Small intestine (tissue), 7 donors: Measurements from ENCODE around the gene SYT15. TPM values are rescaled to one million over a fixed set of nuclear protein-coding genes. Genes with fewer than 3 reads are reported as not detected.
A peak's percentile ranks its signal among the peaks of the same experiment; 100 is the strongest.

Experiments
- DNase-seq, 2 donors: peaks; one replicate each; pipeline versions ENCODE4 v3.0.0 to v3.0.0-alpha.2; 2013
- FAIRE-seq: peaks from 2 replicates; lab custom pipeline; 2012; peaks lifted over from hg19 to GRCh38; lab: Jason Lieb, UNC
- H3K27ac ChIP-seq, 3 donors: one replicate each; pipeline ENCODE4 v1.5.1; 2013; ENCODE audit warnings: low read length in 2 of 3, mild to moderate bottlenecking in 2 of 3, control low read depth in 1 of 3, inconsistent platforms in 1 of 3, low read depth in 1 of 3, moderate library complexity in 1 of 3
- H3K27me3 ChIP-seq, 3 donors: one replicate each; pipeline ENCODE4 v1.6.1; 2013; ENCODE audit warnings: low read length in 3 of 3, inconsistent platforms in 1 of 3; ENCODE audit not compliant: control insufficient read depth in 3 of 3, insufficient read depth in 3 of 3
- H3K36me3 ChIP-seq, 3 donors: one replicate each; pipeline ENCODE4 v1.6.1; 2013; ENCODE audit warnings: low read length in 3 of 3, inconsistent platforms in 1 of 3, low read depth in 1 of 3, mild to moderate bottlenecking in 1 of 3, moderate library complexity in 1 of 3; ENCODE audit not compliant: control insufficient read depth in 3 of 3, insufficient read depth in 2 of 3
- H3K4me1 ChIP-seq, 3 donors: one replicate each; pipeline ENCODE4 v1.6.1; 2013; ENCODE audit warnings: low read length in 2 of 3, inconsistent platforms in 1 of 3, low read depth in 1 of 3, mild to moderate bottlenecking in 1 of 3, moderate library complexity in 1 of 3; ENCODE audit not compliant: control insufficient read depth in 3 of 3, insufficient read depth in 2 of 3
- H3K4me3 ChIP-seq, 3 donors: one replicate each; pipeline ENCODE4 v1.5.1; 2013; ENCODE audit warnings: low read length in 3 of 3, control low read depth in 1 of 3, inconsistent platforms in 1 of 3, low read depth in 1 of 3, mild to moderate bottlenecking in 1 of 3, moderate library complexity in 1 of 3
- H3K9me3 ChIP-seq, 2 donors: one replicate each; pipeline ENCODE4 v1.6.1; 2013; ENCODE audit warnings: low read depth in 1 of 2, low read length in 1 of 2; ENCODE audit not compliant: control insufficient read depth in 2 of 2, insufficient read depth in 1 of 2
- WGBS, 3 donors: extraction: QIAGEN DNeasy Blood & Tissue Kit; methylation state at CpG; one replicate each; pipeline ENCODE4 v1.1.7; 2013; 5-methylcytosine and 5-hydroxymethylcytosine counted together
- polyA plus RNA-seq, 4 donors: library from polyadenylated mRNA; stranded (reverse) in 3 of 4; unstranded in 1 of 4; fragments of 200-250 nt in 3 of 4; fragments of 120-200 nt in 1 of 4; gene quantifications; one replicate each; pipeline versions ENCODE4 v1.2.1 to v1.2.3, GENCODE V29; 2013
- donor health status: healthy with polysubstance abuse.
- donor health status: control.
- donor health status: control.
- donor health status: Bipolar disorder and iron deficiency.
- donor health status: healthy.

Gene SYT15
- polyA plus RNA-seq, 4 donors: 0.27 to 2.9 (median 1.7) TPM; not detected in 1

DNA sequence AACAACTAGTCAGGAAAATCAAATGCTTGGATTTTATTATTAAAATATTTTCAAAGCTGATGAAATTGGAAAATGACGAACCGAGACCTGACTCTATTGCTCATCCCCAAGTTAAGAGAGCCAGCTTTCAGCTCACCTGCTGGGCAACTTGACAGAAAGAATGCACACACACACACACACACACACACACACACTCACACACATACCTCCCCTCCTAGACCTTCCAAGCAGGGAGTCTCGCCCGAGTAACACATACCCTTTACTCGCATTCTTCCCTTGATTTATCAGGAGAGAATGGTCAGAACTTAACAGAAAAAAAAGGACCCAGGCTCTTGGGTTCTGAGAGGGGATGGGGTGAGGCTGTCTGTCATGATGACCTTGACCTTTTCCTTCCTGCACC lies 41.6 kb upstream of the SYT15 start:
- no peak for FAIRE-seq
- WGBS, 3 donors: 78 to 89% (median 80%) methylated on average over 5 of the region's 5 CpGs
- Histone ChIP-seq H3K4me3 (no peak overlapping the region), H3K36me3 (no peaks in the 10 kb centered on the region), H3K9me3 (no peaks in the 10 kb centered on the region), H3K4me1 (peaks cover 3 to 15% (median 4%) of the 10 kb centered on the region in 3 donors), H3K27ac (no peak overlapping the region), H3K27me3 (peaks cover 0 to 3% (median 0%) of the 10 kb centered on the region in 3 donors)
- no peak for DNase-seq

DNA sequence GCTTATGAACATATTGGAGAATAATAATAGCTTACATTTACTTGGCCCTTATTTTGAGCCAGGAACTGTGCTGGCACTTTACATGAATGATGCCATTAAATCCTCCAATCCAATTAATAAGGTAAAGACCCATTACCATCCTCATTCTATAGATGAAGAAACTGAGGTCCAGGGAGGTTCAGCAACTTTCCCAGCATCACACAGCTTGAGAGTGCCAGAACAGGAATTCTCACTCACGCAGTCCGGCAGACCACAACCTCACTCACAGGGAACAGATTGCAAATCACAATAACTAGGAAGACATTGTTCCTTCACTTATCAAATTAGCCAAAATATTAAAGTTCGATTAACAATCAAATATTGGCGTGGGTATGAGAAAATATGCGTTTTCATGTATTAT lies 40.8 kb upstream of the SYT15 start:
- WGBS, 3 donors: 88 to 93% (median 90%) methylated on average over 5 of the region's 5 CpGs
- no peak for FAIRE-seq

DNA sequence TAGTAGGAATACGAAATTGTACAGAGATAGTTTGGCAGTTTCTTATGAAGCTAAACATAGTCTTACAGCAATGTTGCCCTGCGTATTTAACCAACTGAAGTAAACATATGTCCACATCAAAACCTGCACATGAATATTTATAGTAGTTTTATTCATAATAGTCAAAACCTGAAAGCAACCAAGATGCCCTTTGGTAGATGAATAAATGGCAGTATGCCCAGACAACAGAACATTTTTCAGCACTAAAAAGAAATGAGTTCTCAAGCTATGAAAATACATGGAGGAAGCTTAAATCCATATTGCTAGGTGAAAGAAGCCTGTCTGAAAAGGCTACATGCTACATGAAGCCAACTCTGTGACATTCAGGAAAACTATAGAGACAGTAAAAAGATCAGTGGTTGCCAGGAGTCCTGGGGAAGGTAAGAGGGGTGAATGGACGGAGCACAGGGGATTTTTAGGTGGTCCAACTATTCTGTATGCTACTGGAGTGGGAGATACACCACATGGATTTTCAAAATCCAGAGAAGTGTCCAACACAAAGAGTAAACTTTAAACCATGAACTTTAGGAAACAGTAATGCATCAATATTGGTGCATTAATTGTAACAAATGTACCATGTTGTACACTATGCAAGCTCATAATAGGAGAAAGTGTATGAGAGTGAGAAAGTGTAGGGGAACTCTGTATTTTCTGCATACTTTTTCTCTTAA lies 40.1 kb upstream of the SYT15 start:
- H3K4me1 ChIP-seq: peaks cover 3 to 15% (median 4%) of the 10 kb centered on the region in 3 donors
- FAIRE-seq: no peak
- peaks cover 0 to 4% (median 0%) of the 10 kb centered on the region in 3 donors for H3K36me3 ChIP-seq
- WGBS, 3 donors: 84 to 86% (median 86%) methylated on average over 3 of the region's 3 CpGs
- no peak overlapping the region for H3K27ac ChIP-seq
- no peak for DNase-seq
- H3K4me3 ChIP-seq: no peak overlapping the region
- peaks cover 0 to 4% of the 10 kb centered on the region in 2 donors for H3K9me3 ChIP-seq
- peaks cover 0 to 3% (median 0%) of the 10 kb centered on the region in 3 donors for H3K27me3 ChIP-seq

More for the DNA sequence above, 40.8 kb upstream of the SYT15 start:
- DNase-seq: no peak
- H3K4me3 ChIP-seq: no peak overlapping the region
- H3K27me3 ChIP-seq: peaks cover 0 to 3% (median 0%) of the 10 kb centered on the region in 3 donors
- H3K27ac ChIP-seq: no peak overlapping the region
- H3K36me3 ChIP-seq: no peaks in the 10 kb centered on the region
- H3K9me3 ChIP-seq: peaks cover 0 to 4% of the 10 kb centered on the region in 2 donors
- H3K4me1 ChIP-seq: peaks cover 3 to 15% (median 4%) of the 10 kb centered on the region in 3 donors

DNA sequence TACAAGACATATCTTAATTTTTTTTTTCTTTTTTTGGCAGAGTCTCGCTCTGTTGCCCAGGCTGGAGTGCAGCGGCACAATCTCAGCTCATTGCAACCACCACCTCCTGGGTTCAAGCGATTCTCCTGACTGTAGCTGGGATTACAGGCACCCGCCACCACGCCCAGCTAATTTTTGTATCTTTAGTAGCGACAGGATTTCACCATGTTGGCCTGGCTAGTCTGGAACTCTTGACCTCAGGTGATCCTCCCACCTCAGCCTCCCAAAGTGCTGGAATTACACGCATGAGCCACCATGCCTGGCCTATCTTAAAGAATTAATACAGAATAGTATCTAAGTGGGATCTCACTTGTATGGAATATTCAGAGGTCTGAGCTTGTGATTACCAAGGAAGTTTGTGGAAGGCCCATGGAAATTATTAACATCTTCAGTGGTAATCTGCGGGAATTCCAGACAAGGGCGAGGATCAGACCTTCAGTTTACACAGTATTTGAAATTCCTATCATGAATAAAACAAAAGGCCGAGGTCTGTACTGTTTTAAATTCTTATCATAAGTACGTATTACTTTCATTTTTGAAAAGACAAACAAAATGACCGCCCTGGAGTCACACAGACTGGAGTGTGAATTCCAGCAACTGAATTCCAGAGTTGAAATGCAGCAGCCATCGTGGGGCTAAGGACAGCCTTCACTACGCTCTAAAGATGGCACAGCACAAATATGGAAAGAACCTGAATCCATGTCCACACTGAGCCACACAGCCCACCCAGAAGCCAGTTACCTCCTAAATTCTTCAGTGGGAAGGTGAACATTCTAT lies 39.1 kb upstream of the SYT15 start:
- 36 to 62% (median 44%) methylated on average over 14 of the region's 14 CpGs for WGBS, 3 donors
- H3K36me3 ChIP-seq: peaks cover 0 to 4% (median 0%) of the 10 kb centered on the region in 3 donors
- no peak for FAIRE-seq
- DNase-seq: peak; percentile 79 to 95
- H3K4me3 ChIP-seq: no peak overlapping the region
- H3K27me3 ChIP-seq: peaks cover 0 to 3% (median 0%) of the 10 kb centered on the region in 3 donors
- peaks cover 3 to 15% (median 4%) of the 10 kb centered on the region in 3 donors for H3K4me1 ChIP-seq
- peaks cover 0 to 4% of the 10 kb centered on the region in 2 donors for H3K9me3 ChIP-seq
- H3K27ac ChIP-seq: peak overlapping the region; percentile 27 to 83 (median 69)

DNA sequence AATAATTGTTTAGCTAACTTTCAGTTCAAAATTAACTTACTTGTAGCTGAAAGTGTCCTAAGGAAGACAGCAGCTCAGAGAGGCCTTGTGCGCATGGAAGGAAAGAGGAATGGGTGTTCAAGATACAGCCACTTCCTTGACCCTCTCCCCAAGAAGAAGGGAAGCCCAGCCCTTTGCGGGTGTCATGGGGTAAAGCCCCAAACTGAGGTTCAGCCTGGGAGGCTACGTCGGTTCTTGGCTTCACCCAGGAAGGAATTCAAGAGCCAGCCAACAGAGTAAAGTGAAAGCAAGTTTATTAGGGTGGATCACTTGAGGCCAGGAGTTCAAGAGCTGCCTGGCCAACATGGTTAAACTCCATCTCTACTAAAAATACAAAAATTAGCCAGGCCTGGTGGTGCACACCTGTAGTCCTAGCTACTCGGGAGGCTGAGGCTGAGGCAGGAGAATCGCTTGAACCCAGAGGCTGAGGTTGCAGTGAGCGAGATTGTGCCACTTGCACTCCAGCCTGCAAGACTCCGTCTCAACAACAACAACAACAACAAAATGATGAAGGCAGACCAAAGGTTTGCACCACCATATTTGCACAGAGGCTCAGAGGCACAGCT lies 38.4 kb upstream of the SYT15 start:
- Histone ChIP-seq H3K4me3 (peak overlapping the region in 1 of 3 donors; percentile 35), H3K27ac (peak overlapping the region; percentile 27 to 83 (median 69)), H3K27me3 (peaks cover 0 to 3% (median 0%) of the 10 kb centered on the region in 3 donors), H3K4me1 (peaks cover 3 to 15% (median 4%) of the 10 kb centered on the region in 3 donors), H3K36me3 (peaks cover 0 to 4% (median 0%) of the 10 kb centered on the region in 3 donors), H3K9me3 (peaks cover 0 to 4% of the 10 kb centered on the region in 2 donors)
- DNase-seq (peak in 1 of 2 donors; percentile 46), FAIRE-seq (no peak)
- WGBS, 3 donors: 80 to 84% (median 81%) methylated on average over 8 of the region's 8 CpGs

DNA sequence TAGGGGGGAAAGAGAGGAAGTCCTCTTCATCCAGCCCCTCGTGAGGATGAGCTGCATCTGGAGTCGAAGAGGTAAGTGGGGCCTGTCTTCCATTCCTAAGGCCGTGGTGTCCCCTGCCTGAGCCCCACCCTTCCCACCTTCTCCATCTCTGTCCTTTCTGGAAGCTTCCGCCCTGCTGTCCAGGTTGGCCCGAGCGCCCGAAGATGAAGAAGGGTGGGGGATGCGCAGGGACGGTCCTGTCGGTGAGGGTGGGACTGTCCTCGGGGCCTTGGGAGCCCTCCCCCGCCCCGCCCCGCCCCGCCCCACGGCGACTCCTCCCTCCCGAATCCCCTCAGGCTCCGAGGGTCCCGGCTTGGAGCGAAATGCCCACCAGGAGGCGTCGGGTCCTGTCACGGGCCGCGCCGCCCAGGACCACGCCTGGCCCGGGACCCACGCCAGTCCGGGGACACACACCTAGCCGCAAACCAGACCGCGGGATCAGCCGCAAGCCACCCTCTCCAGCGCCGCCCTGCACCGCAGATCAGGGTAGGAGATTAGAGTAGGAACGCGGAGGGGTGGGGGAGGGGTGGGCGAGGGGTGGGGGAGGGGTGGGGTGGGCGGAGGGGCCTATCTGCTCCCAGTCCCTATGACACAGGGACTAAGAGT lies 37.8 kb upstream of the SYT15 start:
- 11 to 15% (median 15%) methylated on average over 41 to 42 of the region's 42 CpGs for whole genome bisulfite sequencing, 3 donors

DNA sequence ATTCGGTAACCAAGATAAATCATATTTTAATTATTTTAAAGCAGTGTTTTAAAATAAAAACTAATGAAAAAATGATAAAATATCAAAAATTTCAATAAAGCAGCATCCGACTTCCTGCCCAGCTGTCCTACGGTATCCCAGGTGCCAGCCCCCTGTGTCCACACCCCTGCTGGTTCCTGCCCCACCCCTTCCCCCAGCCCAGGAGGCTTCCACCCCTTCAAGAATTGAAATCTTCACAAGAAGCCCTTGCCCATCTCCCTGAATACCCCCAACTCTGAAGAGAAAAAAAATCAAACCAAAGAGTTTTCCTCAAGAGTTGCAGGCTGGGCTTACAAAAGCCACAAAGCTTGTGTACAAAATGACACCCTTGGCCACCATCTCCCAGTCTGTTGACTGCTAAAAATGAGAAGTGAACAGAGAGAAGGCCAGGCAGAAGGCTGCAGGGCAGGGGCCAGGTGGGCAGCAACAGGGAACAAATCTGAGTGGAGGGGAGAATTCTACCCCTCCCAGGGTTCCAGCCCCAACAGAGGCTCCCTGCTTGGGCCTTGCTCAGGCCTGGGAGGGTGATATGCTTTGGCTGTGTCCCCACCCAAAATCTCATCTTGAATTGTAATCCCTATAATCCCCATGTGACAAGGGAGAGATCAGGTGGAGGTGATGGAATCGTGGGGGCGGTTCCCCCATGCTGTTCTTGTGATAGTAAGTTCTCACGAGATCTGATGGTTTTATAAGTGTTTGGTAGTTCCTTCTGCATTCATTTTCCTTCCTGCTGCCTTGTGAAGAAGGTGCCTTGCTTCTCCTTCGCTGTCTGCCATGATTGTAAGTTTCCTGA lies 37.0 kb upstream of the SYT15 start:
- H3K4me3 ChIP-seq: no peak overlapping the region
- FAIRE-seq: no peak
- H3K36me3 ChIP-seq: peaks cover 0 to 4% (median 0%) of the 10 kb centered on the region in 3 donors
- peaks cover 0 to 3% (median 0%) of the 10 kb centered on the region in 3 donors for H3K27me3 ChIP-seq
- 84 to 87% (median 85%) methylated on average over 7 of the region's 7 CpGs for WGBS, 3 donors
- H3K27ac ChIP-seq: no peak overlapping the region
- H3K9me3 ChIP-seq: peaks cover 0 to 4% of the 10 kb centered on the region in 2 donors
- H3K4me1 ChIP-seq: peaks cover 3 to 15% (median 4%) of the 10 kb centered on the region in 3 donors
- no peak for DNase-seq

More for the DNA sequence above, 37.8 kb upstream of the SYT15 start:
- Histone ChIP-seq H3K4me3 (peak overlapping the region in 1 of 3 donors; percentile 35), H3K9me3 (peaks cover 0 to 4% of the 10 kb centered on the region in 2 donors), H3K36me3 (peaks cover 0 to 4% (median 0%) of the 10 kb centered on the region in 3 donors), H3K27me3 (peaks cover 0 to 3% (median 0%) of the 10 kb centered on the region in 3 donors), H3K4me1 (peaks cover 3 to 15% (median 4%) of the 10 kb centered on the region in 3 donors), H3K27ac (peak overlapping the region in 1 of 3 donors; percentile 83)
- DNase-seq (peak in 1 of 2 donors; percentile 68), FAIRE-seq (no peak)
